SK-N-SH treated with all-trans-retinoic acid at 6 μM for 48 hours (cell line): Measurements from ENCODE around the gene TMEM208.

Experiments
- ATAC-seq: fragments of 200-7000 bp; cut with Tn5 transposase; 3 replicates; pipeline ENCODE4 v1.9.1; 2020; ENCODE audit warnings: mild to moderate bottlenecking, moderate library complexity
- BACH2 ChIP-seq: fragments of 250-450 bp; sonication (Bioruptor Pico); IDR thresholded peaks from 2 replicates; pipeline ENCODE4 v1.9.0; 2021; ENCODE audit warnings: mild to moderate bottlenecking, borderline replicate concordance
- ISL1 ChIP-seq: fragments of 250-450 bp; sonication (Bioruptor Pico); IDR thresholded peaks from 2 replicates; pipeline ENCODE4 v2.1.2; 2022; ENCODE audit warnings: mild to moderate bottlenecking, moderate library complexity
- SNAI2 ChIP-seq: fragments of 250-450 bp; sonication (Bioruptor Pico); IDR thresholded peaks from 2 replicates; pipeline ENCODE4 v1.5.0; 2020; ENCODE audit warnings: mild to moderate bottlenecking, moderate library complexity
- TCF4 ChIP-seq: fragments of 250-450 bp; sonication (Bioruptor Pico); IDR thresholded peaks from 2 replicates; pipeline ENCODE4 v1.8.0; 2021; ENCODE audit warnings: mild to moderate bottlenecking, moderate library complexity, borderline replicate concordance
- TOX ChIP-seq: fragments of 250-450 bp; sonication (Bioruptor Pico); IDR thresholded peaks from 2 replicates; pipeline ENCODE4 v1.8.0; 2021; ENCODE audit warnings: mild to moderate bottlenecking, moderate library complexity, borderline replicate concordance
- ZNF70 ChIP-seq: fragments of 450-650 bp; formaldehyde crosslinking; IDR thresholded peaks from 2 replicates; pipeline ENCODE4 v1.5.0; 2020; ENCODE audit warnings: mild to moderate bottlenecking, moderate library complexity
- TF ChIP-seq, protein P1 (sequence below): fragments of 250-450 bp; sonication (Bioruptor Pico); IDR thresholded peaks from 2 replicates; pipeline ENCODE4 v1.5.1; 2020; ENCODE audit warnings: low read depth, mild to moderate bottlenecking, moderate library complexity
- TF ChIP-seq, protein P2 (sequence below): fragments of 250-450 bp; sonication (Bioruptor Pico); IDR thresholded peaks from 2 replicates; pipeline ENCODE4 v1.8.0; 2020; ENCODE audit warnings: mild to moderate bottlenecking, moderate library complexity, borderline replicate concordance

Gene TMEM208

DNA sequence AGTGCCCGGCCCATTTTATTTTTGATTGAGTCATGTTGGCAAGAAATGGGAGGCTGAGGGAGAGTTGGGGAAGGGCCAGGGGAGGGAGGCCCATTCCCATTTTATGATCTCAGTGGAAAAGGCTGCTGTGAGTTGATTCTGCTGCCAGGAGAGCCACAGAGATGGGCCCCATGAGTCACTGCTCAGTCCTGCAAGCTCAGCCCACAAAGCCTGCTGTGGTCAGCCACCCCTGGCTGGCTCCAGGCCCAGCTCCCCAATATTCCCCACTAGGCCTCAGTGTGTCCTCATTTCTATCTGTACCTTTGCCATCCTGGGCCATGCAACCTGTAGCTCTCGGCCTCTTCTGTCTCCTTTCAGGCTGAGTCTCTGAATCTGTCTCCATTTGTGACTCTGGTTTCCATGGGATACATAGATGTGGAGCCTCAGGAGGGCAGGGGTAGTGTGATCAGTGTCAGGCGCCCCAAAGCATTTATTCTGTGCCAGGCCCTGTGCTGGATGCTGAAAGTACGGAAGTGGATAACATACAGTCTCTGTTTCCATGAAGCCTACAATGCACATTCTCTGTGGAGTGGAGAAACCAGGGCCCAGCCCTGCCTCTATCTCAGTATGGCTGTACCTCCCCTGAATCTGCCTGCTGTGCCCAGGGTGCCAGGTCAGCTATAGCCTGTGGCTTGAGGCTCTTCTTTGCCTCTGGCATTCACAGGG is 50.5 kb downstream of the TMEM208 start:
- ATAC-seq: peak; percentile 80
- 0 out of 2 replicates have a peak, but pooled peaks have one; percentile 20 for TF ChIP-seq TOX
- TF ChIP-seq, protein P1, sequence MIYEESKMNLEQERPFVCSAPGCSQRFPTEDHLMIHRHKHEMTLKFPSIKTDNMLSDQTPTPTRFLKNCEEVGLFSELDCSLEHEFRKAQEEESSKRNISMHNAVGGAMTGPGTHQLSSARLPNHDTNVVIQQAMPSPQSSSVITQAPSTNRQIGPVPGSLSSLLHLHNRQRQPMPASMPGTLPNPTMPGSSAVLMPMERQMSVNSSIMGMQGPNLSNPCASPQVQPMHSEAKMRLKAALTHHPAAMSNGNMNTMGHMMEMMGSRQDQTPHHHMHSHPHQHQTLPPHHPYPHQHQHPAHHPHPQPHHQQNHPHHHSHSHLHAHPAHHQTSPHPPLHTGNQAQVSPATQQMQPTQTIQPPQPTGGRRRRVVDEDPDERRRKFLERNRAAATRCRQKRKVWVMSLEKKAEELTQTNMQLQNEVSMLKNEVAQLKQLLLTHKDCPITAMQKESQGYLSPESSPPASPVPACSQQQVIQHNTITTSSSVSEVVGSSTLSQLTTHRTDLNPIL (CRISPR knock-in tag): no peak

DNA sequence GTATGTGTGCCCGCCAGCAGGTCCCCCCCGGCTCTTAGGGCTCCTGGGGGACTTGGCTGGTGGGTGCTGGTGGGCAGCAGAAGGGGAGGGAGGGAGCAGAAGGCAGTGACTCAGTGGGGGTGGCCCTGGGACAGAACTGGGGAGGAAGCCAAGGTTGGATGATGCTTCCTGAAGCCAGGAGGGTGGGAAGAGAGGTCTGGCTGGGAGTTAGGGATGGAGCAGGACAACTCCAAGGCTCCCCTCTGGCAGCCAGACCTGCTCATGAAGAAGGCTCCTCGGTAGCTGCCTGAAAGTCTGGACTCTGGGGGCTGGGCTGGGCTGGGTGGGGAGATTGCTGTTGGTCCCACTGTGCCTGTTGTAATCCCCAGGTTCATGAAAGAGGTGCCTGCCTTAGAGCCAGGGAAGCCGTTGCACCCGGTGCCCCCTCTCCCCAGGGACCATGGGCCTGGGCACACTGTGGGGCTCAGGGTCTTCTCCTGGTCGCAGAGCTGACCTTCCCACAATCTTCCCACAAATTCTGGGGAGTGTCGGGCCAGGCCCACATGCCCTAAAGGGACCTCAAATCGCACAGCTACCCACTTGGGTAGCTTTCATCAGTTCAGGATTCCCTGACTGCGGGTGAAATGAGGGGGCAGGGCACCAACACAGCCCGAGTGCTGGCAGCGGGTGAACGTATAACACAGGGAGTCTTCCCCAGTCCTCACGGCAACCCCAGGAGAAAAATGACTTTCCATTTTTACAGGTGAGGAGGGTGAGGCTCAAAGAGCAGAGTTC is 51.3 kb downstream of the TMEM208 start:
- TF ChIP-seq SNAI2 (CRISPR knock-in tag): no peak
- no peak for TF ChIP-seq ISL1
- TF ChIP-seq, protein P2, sequence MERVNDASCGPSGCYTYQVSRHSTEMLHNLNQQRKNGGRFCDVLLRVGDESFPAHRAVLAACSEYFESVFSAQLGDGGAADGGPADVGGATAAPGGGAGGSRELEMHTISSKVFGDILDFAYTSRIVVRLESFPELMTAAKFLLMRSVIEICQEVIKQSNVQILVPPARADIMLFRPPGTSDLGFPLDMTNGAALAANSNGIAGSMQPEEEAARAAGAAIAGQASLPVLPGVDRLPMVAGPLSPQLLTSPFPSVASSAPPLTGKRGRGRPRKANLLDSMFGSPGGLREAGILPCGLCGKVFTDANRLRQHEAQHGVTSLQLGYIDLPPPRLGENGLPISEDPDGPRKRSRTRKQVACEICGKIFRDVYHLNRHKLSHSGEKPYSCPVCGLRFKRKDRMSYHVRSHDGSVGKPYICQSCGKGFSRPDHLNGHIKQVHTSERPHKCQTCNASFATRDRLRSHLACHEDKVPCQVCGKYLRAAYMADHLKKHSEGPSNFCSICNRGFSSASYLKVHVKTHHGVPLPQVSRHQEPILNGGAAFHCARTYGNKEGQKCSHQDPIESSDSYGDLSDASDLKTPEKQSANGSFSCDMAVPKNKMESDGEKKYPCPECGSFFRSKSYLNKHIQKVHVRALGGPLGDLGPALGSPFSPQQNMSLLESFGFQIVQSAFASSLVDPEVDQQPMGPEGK (CRISPR knock-in tag): no peak
- TF ChIP-seq BACH2: no peak
- TF ChIP-seq ZNF70 (CRISPR knock-in tag): no peak
- TF ChIP-seq TCF4 (CRISPR knock-in tag): no peak
- ATAC-seq: peak; percentile 48
